NCI-H1417 (cell line): ENCODE results near the gene CRB3.
"Not testable (repeated sequence)": the region's sequence is repeated elsewhere in the genome, so short reads cannot be mapped to it uniquely, and the experiment has no call there.

Experiments
- DNase-seq, 3 experiments: peaks; one replicate each; lab custom pipeline; 2025; lab: John Stamatoyannopoulos, UW

The CRB3 gene

DNA sequence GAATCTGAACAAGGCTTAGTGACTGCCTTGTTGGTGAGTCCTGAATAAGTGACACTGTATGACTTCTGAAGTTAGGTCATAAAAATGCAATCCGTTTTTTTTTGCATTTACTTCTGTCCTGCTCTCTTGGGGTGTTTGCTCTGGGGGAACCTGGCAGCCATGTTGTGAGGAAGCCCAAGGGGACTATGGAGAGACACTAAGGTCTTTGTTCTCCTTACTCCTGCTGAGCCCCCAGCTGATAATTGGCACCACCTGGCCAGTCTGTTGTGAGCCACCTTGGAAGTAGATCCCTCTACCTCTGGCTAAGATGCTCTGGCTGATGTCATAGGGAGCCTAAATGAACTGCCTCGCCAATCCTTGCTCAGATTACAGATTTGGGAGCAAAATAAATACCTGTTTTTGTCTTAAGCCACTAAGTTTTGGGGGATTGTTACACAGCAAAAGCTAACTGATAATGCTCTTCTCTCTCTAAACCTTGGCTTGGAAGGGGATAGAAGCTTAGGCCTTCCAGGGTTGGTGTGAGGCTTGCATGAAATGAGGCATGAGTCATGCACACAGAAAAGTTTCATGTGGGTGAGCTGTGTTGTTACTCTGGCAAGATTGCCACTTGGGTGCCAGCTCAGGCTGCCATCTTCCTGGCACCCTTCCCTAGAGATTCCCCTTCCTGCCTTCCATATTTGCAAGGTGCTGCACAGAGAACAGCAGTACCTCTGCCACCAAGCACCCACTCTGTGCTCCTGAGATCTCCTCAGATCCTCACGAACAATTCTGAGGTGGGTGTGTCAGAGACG lies 27.9 kb downstream of the CRB3 start:
- DNase-seq = no peak

DNA sequence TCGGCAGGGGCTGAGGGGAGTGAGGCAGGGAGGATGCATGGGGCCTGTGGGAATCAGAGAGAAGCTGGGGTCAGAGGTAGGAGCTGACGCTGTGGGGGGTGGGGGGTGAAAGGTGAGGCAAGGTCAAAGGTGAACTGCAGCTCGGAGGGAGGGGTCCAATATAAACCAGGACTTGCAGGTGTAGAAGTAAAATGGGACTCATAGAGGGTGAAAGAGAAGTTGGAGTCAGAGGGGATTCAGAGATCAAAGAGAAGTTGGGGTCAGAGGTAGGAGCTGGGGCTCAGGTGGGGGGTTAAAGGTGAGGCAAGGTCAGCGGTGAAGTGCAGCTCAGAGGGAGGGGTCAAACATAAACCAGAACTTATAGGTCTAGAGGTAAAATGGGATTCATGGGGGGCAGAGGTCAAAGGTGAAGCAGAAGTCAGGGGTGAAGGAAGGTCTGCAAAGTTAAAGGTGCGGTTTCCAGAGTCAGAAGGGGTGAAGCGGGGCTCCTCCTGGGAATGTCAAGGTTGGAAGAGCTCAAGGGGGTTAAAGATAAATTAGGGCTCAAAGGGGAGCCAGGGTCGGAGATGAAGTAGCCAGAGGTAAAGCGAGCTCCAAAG lies 30.5 kb downstream of the CRB3 start:
- no peak for DNase-seq

DNA sequence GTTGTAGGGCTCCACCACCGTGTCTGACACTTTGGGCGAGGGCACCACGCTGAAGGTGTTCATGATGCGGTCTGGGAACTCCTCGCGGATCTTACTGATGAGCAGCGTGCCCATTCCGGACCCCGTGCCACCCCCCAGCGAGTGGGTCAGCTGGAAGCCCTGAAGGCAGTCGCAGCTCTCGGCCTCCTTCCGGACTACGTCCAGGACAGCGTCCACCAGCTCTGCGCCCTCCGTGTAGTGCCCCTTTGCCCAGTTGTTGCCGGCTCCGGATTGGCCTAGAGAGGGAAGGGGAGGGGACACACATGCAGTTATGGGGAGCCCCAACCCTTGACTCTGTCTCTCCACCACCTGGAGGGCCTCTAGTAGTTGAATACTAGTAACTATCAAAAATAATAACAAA lies 31.9 kb downstream of the CRB3 start:
- DNase-seq = no peak

DNA sequence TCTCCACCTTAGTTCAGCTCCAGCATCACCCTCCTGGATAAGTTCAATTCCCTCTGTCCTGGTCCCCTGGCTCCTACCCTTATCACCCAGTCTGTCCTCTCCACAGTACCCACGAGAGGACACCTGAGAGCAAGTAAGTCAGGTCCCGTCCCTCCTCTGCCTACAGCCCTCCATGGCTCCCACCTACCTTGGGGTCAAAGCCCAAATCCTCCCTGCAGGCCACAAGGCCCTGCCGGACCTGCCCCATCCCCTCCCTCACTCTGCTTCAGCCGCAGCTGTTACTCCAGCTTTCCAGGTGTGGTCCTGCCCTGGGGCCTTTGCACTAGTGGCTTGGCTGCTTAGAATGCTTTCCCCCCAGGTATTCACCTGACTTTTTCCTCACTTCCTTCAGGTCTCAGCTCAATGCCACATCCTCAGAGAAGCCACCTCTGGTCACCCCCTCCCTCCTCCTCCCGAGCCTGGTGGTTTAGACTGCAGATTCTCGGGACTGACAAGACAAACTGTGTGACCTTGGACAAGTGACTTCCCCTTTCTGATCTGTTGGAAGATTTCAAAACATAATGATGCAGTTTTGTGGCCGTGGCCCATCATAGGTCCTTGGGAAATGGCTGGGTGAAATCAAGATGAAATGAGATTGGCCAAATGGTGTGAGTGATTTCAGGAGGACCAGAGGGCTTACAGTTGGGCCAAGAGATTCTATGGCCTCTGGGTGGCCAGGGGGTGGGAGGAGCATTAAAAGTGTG lies 34.4 kb downstream of the CRB3 start:
- DNase-seq = no peak

DNA sequence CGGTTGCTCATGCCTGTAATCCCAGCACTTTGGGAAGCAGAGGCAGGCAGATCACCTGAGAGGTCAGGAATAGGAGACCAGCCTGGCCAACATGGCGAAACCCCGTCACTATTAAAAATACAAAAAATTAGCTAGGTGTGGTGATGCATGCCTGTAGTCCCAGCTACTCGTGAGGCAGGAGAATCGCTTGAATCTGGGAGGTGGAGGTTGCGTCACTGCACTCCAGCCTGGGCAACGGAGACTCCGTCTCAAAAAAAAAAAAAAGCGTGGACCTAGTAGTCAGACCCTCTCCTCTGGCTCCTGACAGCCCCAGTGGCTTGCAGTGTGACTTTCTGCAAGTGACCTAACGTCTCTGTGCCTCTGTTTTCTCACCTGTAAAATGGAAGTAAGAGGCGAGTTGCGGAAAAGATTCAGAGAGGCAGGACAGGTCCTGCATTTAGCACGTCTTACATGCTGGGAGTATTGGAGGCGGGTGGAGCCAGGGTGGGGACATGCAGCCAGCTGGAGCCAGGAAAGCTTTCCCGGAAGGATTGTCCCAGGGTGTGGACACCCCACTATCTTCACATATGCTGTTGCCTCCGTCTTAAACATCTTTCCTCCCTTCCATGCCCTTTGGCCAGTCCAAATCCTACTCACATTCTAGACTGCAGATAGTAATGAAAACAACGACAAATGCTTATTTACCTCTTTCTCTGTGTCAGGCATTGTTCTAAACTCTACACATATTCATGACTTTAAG lies 35.1 kb downstream of the CRB3 start:
- no peak for DNase-seq

DNA sequence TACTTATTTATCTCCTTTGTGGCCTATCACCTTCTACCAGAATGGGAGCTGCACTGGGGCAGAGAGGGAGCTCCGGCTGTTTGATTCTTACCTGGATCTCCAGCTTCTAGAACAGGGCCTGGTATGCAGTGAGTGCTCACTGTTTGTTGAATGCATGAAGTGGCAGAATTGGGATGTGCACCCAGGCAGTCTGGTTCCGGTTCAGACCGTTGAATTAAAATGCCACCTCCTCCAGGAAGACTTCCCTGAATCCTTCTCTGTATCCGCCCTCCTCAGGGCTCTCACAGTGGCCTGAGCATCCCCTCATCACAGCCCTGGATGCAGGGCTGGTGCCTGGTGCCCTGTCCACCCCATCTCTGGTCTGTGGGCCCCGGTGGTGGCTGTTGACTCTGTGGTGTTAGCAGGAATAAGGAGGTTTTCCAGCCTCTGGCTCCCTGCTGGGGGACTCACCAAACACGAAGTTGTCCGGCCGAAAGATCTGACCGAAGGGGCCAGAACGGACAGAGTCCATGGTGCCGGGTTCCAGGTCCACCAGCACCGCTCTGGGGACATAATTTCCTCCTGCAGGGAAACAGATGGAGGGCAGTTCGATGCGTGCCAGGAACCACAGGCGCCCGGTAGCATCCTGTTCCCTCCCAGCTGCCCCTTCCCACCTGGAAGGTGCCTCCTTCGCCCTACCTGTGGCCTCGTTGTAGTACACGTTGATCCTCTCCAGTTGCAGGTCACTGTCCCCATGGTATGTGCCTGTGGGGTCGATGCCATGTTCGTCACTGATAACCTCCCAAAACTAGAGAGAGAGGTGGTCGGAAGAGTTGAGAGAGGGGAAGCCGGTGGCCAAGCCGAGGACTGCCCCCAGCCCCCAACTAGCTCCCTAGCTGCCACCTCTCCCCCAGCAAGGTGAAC lies 37.0 kb downstream of the CRB3 start:
- DNase-seq = no peak

DNA sequence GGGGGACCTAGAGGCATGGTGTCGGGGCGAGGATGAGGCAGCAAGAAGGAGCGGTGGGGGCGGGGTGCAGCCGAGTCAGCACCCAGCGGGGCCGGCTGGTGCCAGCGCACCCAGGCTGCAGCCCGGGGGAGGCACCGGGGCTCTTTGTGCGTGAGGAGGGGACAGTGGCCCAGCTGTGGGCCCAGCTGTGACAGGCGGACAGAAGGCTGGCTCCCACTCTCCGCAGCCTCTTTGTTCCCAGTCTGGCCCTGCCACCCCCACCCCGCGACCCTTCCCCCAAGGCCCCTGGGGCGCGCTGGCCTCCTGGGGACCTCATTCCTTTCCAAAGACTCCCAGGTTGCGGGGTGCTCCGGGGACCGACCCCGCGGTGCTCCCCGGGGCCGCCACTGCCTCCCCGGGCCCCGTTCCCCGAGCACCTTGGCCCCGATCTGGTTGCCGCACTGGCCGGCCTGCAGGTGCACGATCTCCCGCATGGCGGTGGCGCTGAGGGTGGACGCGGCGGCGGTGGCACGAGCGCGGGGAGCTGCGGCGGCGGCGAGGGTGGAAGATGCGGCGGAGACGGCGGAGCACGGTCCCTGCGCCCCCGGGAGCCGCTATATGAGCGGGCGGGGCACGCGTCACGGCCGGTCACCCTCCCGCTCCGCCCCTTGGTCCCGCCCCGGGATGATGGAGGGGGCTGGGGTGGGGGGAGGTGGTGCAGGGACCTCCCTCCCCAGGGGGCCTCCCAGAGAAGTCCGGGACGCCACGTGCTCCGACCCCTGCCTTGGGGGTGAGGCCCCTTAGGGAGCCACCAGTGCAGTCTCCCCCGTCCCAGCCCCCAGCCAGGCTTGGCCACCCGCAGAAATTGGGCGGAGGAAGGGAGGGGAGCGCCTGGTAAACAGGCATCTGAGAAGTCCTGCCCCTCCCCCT lies 37.9 kb downstream of the CRB3 start, which contains the start of gene TUBB4A:
Gene TUBB4A, minus strand, starts transcription at position 570 of the 909 bp plus-strand sequence. Its CDS starts 97 bp downstream, at position 473.
- peak in 2 of 3 experiments; percentile 22 to 36 for DNase-seq

DNA sequence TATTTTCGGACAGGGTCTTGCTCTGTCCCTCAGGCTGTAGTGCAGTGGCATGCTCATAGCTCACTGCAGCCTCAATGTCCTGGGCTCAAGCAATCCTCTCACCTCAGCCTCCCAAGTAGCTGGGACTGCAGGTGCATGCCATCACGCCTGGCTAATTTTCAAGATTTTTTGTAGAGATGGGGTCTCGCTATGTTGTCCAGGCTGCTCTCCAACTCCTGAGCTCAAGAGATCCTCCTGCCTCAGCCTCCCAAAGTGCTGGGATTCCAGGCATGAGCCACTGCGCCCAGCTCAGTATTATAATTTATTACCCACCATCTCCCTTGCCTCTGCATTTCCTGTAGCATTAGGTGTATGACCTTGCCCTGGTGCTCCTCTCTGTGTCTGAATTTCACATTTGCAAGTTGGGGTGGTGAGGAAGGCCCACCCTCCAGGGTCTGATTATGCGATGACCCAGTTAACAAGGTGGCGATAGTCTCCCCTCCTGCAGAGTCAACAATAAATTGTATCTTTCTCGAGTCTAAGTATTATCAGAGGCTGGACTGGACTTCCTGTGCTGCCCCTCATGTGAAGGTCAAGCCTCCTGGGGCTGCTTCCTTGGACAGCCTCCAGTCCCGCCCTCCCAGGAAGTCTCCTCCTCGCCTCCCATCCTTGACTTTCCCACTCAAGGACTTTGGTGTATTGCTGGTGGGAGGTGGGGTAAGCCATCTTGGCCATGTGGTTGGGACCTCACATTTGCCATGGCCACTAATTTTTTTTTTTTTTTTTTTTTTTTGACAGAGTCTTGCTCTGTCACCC lies 39.5 kb downstream of the CRB3 start:
- no peak for DNase-seq

DNA sequence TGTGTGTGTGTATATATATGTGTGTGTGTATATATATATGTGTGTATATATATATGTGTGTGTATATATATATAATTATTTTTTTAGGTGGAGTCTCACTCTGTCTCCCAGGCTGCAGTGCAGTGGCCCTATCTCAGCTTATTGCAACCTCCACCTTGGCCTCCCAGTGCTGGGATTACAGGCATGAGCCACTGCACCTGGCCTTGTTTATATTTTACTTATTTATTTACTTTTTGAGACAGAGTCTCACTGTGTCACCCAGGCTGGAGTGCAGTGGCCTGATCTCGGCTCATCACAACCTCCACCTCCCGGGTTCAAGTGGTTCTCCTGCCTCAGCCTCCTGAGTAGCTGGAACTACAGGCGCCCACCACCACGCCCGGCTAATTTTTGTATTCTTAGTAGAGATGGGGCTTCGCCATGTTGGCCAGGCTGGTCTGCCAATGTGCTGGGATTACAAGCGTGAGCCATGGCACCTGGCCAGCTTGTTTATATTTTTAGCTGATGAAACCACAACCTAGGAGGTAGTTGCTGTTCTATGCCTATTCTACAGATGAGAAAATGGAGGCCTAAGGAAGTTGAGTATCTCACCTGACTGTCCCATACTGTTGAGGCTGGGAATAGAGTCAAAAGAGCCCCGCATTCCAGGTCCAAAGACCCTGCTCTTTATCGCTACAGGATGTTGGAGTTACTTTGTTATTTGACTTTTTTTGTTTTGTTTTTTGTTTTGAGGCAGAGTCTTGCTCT lies 44.1 kb downstream of the CRB3 start:
- not testable (repeated sequence) for DNase-seq

DNA sequence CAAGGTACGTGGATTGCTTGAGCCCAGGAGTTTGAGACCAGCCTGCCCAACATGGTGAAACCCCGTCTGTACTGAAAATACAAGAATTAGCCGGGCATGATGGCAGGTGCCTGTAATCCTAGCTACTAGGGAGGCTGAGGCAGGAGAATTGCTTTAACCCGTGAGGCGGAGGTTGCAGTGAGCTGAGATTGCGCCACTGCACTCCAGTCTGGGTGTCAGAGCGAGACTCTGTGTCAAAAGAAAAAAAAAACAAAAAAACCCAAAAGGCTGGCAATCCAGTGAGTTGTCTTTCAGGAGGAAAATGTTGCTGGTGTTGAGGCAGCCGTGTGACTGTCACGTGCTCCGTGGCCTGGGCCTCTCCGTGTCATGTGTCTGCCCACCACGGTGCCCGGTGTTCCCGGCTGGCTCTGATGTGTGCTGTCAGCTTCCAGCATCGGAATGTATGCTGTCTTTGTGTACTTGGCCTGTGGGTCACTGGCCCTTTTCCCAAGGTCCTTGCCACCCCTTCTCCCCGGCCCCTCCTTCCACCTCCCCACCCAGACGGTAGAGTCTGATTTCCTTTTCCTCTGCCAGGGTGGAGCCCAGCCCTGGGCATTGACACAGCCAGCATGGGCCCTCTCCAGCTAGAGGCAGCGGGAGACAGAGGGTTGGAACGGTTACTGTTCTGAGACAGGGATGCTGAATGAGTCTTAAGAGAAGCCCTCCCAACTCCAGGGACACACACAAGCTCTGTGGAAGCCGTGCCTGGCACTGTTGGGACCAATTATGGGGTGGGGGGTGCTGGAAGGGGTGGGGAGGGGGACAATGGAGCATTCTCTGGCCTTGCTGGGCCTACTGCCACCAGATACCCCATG lies 45.3 kb downstream of the CRB3 start:
- DNase-seq = no peak

DNA sequence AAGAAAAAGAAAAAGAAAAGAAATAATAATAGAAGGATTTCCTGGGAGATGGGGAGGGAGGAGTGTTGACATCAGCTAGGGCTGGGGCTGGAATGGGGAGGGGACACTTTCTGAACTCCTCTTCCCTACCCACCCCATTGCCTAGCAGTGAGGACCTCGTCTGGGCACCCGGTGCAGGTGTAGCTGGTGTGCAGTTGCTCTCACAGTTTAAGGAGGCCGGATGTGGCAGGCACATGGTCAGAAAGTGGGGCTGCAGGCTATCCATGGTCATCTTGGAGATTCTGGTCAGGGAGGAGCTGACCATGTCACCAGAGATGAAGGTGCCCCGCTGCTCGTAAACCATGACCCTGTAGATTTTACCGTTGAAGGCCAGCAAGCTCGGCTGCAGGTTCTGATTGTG lies 46.5 kb downstream of the CRB3 start:
- no peak for DNase-seq

DNA sequence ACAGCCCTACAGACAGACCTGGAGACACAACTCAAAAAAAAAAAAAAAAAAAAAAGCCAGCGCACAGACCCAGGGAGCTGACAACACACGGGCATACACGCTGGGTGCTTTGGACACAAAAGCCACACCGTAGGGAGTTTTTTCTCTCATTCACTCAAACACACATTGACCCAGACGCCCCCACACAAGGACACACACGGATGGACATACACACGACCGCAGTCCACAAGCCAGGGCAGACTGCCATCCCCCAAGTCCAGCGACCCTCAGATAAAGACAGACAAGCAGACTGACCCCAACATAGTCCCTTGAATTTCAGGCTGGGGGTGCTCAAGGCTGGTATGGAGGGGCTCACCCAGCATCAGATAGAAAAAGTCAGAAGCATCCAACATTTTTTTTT lies 50.0 kb downstream of the CRB3 start:
- DNase-seq = no peak

DNA sequence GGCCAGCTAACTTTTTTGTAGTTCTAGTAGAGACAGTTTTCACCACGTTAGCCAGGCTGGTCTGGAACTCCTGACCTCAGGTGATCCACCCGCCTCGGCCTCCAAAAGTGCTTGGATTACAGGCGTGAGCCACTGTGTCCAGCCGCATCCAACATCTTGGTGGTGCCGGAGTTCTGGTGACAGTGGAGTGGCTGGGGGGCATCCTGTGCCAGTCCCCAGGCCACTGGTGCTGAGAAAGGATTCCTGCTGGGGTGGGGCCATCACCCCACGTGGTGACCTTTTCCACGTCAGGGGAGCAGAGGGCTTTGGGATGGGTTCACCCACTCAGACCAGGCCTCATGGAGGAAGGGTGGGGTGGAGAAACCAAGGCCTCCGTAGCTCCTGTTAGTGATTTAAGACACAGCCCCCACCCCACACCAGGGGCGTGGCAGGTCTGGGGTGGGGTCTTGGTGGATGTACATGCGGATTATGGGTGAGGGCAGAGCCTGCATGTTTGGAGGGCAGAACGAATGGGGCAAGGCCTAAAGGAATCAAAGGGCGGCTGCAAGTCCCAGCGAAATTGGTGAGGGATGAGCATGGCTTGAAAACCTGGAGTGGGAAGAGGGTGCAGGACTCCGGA lies 51.0 kb downstream of the CRB3 start:
- DNase-seq = no peak

DNA sequence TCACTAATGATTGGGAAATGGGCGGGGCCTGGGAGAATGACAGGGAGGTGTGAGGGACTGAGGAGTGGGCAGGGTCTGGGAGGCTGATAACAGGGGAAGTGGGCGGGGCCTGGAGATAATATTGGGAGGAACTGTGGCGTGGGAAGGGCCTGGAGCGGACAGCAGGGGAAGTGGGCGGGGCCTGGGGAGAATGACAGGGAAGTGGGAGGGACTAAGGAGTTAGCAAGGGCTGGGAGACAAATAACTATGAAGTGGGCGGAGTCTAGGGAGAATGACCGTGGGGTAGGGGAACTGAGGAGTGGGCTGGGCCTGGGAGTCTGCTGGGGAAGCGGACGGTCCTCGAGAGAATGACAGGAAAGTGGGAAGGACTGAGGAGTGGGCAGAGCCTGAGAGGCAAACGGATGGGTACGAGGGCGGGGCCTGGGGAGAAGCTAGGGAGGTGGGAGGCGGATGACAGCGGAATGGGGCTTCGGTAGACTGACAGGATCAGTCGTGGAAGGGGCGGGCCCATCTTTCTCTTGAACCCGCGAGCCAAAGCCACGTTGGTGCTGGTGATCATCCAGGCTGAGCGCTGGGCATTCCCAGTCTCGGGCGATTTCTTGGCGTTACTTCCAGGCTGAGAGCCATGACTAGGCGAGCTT lies 52.1 kb downstream of the CRB3 start:
- peak in 2 of 3 experiments; percentile 49 to 68 for DNase-seq
